ENCODE measurements around the gene EFHC1. TPM values are rescaled to one million over a fixed set of nuclear protein-coding genes. Genes with fewer than 3 reads are reported as not detected.
"Not testable (repeated sequence)": the region's sequence is repeated elsewhere in the genome, so short reads cannot be mapped to it uniquely, and the experiment has no call there.

Gene EFHC1
- total RNA-seq, 4 donors from 2014 or later, result 0.46 to 9.3 (median 1.5) TPM

- ATAC-seq, result no peak
- intact Hi-C loops (cut with DNase I; ENCODE audit: low total_unique reads), result no loop called here
- no peaks in the 10 kb centered on the region for H3K27me3 ChIP-seq
- no peak for DNase-seq
- H3K4me3 ChIP-seq, result no peak overlapping the region
- in situ Hi-C loops (cut with MboI; ENCODE audit: low sequenced_read_pairs in 4 of 4), result no loop called here
- H3K9me3 ChIP-seq, result no peaks in the 10 kb centered on the region
- H3K4me1 ChIP-seq, result no peaks in the 10 kb centered on the region
- H3K27ac ChIP-seq, result no peak overlapping the region
- no peak for TF ChIP-seq POLR2A (IDR thresholded peaks at IDR 0.05)
- TF ChIP-seq CTCF (IDR thresholded peaks at IDR 0.05 in 4 of 5, conservative IDR thresholded peaks at IDR 0.05 in 1 of 5), result no peak
- H3K36me3 ChIP-seq, result no peaks in the 10 kb centered on the region
Measured at GRCh38 chr6:52384145-52384766, 35.9 kb upstream of the EFHC1 start.

DNA sequence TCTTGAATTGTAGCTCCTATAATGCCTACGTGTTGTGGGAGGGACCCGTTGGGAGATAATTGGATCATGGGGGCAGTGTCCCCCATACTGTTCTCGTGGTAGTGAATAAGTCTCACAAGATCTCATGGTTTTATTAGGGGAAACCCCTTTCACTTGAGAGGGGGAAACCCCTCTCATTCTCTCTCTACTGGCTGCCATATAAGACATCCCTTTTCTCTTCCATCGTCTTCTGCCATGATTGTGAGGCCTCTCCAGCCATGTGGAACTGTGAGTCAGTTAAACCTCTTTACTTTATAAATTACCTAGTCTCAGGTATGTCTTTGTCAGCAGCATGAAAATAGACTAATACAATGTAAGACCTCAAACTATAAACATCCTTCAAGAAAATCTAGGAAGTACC lies 35.1 kb upstream of the EFHC1 start:
- no peak for TF ChIP-seq CTCF (IDR thresholded peaks at IDR 0.05 in 4 of 5, conservative IDR thresholded peaks at IDR 0.05 in 1 of 5)
- TF ChIP-seq POLR2A (IDR thresholded peaks at IDR 0.05), result no peak
- no peaks in the 10 kb centered on the region for H3K27me3 ChIP-seq
- H3K4me1 ChIP-seq, result peaks cover 0 to 5% of the 10 kb centered on the region in 2 donors
- ATAC-seq, result no peak
- intact Hi-C loops (cut with DNase I; ENCODE audit: low total_unique reads) (no loop called here), in situ Hi-C loops (cut with MboI; ENCODE audit: low sequenced_read_pairs in 4 of 4) (no loop called here)
- no peaks in the 10 kb centered on the region for H3K9me3 ChIP-seq
- H3K36me3 ChIP-seq, result no peaks in the 10 kb centered on the region
- no peak overlapping the region for H3K27ac ChIP-seq
- no peak overlapping the region for H3K4me3 ChIP-seq
- DNase-seq, result no peak

DNA sequence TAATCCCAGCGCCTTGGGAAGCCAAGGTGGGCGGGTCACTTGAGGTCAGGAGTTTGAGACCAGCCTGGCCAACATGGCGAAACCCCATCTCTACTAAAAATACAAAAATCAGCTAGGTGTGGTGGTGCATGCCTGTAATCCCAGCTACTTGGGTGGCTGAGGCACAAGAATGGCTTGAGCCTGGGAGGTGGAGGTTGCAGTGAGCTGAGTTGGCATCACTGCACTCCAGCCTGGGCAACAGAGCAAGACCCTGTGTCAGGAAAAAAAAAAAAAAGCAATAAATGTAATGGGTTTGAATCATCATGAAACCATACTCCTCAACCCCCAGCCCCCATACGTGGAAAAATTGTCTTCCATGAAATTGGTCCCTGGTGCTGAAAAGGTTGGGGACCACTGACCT lies 32.0 kb upstream of the EFHC1 start:
- H3K9me3 ChIP-seq; H3K27me3 ChIP-seq; H3K36me3 ChIP-seq; intact Hi-C loops (cut with DNase I; ENCODE audit: low total_unique reads); H3K4me1 ChIP-seq; in situ Hi-C loops (cut with MboI; ENCODE audit: low sequenced_read_pairs in 4 of 4); H3K27ac ChIP-seq; ATAC-seq; DNase-seq; H3K4me3 ChIP-seq: not testable (repeated sequence)

GRCh38 chr6:52388790-52389189 lies 31.4 kb upstream of the EFHC1 start:
- in situ Hi-C loops (cut with MboI; ENCODE audit: low sequenced_read_pairs in 4 of 4) (no loop called here), intact Hi-C loops (cut with DNase I; ENCODE audit: low total_unique reads) (no loop called here)
- no peaks in the 10 kb centered on the region for H3K27me3 ChIP-seq
- H3K36me3 ChIP-seq, result no peaks in the 10 kb centered on the region
- no peak for DNase-seq
- no peak overlapping the region for H3K27ac ChIP-seq
- no peak overlapping the region for H3K4me3 ChIP-seq
- ATAC-seq, result no peak
- TF ChIP-seq CTCF (IDR thresholded peaks at IDR 0.05 in 4 of 5, conservative IDR thresholded peaks at IDR 0.05 in 1 of 5) (no peak), POLR2A (IDR thresholded peaks at IDR 0.05) (no peak)
- peaks cover 0 to 5% of the 10 kb centered on the region in 2 donors for H3K4me1 ChIP-seq
- no peaks in the 10 kb centered on the region for H3K9me3 ChIP-seq

DNA sequence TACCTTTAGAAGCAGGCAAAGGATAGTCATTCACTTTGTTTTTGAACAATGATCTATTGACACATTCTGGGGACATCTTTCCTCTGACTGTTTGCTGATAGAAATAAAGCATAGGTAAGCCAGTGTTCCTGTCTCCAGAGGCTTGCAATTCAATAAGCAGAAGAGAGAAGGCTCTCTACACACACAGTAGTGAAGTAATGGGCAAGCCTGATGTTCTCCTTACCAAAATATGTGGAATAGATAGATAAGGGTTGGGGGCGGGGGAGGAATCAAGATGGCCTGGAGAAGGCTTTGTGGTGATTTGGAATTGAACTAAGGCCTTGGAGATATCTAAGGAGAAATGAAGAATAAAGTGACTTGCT lies 30.9 kb upstream of the EFHC1 start:
- no peaks in the 10 kb centered on the region for H3K36me3 ChIP-seq
- no peak for ATAC-seq
- no peaks in the 10 kb centered on the region for H3K9me3 ChIP-seq
- in situ Hi-C loops (cut with MboI; ENCODE audit: low sequenced_read_pairs in 4 of 4) (no loop called here), intact Hi-C loops (cut with DNase I; ENCODE audit: low total_unique reads) (no loop called here)
- no peak overlapping the region for H3K4me3 ChIP-seq
- H3K27ac ChIP-seq, result no peak overlapping the region
- peaks cover 0 to 5% of the 10 kb centered on the region in 2 donors for H3K4me1 ChIP-seq
- TF ChIP-seq POLR2A (IDR thresholded peaks at IDR 0.05), result no peak
- TF ChIP-seq CTCF (IDR thresholded peaks at IDR 0.05 in 4 of 5, conservative IDR thresholded peaks at IDR 0.05 in 1 of 5), result no peak
- DNase-seq, result no peak
- no peaks in the 10 kb centered on the region for H3K27me3 ChIP-seq
